ENCODE results near the gene TSPAN11.

TSPAN11 gene

GRCh38 chr12:30962047-30962446 is 35.5 kb downstream of the TSPAN11 start:
- H3K4me3 ChIP-seq (ENCODE audit: severe bottlenecking) = no peak overlapping the region
- DNase-seq (ENCODE audit: low spot score) = no peak
- no peaks in the 10 kb centered on the region for H3K27me3 ChIP-seq (ENCODE audit: insufficient read depth, poor library complexity, severe bottlenecking)
- ATAC-seq (ENCODE audit: low read depth) = no peak
- no peaks in the 10 kb centered on the region for H3K36me3 ChIP-seq (ENCODE audit: low read depth)
- H3K9me3 ChIP-seq (ENCODE audit: severe bottlenecking) = no peaks in the 10 kb centered on the region
- H3K4me1 ChIP-seq (ENCODE audit: insufficient read depth, poor library complexity, severe bottlenecking) = no peaks in the 10 kb centered on the region
- TF ChIP-seq CTCF (IDR thresholded peaks at IDR 0.05; ENCODE audit: poor library complexity, severe bottlenecking) = no peak
- H3K27ac ChIP-seq (ENCODE audit: poor library complexity, severe bottlenecking) = no peak overlapping the region

DNA sequence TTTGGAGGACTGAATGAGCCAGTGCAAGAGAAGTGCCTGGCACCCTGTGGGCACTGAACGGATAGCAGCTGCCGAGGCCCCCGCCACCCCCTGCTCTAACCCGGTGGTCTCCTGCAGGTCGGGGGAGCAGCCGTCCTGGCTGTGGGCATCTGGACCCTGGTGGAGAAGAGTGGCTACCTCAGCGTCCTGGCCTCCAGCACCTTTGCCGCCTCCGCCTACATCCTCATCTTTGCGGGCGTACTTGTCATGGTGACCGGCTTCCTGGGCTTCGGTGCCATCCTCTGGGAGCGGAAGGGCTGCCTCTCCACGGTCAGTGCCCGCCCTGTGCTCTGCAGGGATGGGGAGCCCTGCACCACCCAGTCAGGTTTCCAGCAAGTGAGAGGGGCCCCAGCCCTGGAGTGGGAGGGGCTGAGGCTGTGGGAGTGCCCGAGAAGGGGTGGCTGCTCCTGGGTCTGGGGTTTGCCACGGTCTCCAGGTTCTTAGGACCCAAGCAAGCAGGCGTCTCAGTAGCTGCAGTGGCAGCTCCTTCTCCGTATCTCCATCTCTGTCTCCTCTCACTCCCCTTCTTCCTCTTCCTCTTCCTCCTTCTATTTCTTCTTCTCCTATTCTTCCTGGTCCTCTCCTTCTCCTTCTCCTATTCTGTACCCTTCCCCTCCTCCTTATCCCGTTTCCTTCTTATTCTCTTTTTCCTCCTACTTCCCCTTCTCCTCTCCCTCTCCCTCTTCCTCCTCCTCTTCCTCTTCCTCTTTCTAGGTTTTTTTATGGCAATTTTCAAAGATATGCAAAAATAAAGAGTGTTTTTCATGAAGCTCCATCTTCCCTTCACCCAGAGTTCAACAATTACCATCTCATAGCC is 37.4 kb downstream of the TSPAN11 start:
- no peak overlapping the region for H3K27ac ChIP-seq (ENCODE audit: poor library complexity, severe bottlenecking)
- H3K4me1 ChIP-seq (ENCODE audit: insufficient read depth, poor library complexity, severe bottlenecking) = no peaks in the 10 kb centered on the region
- H3K27me3 ChIP-seq (ENCODE audit: insufficient read depth, poor library complexity, severe bottlenecking) = no peaks in the 10 kb centered on the region
- H3K9me3 ChIP-seq (ENCODE audit: severe bottlenecking) = no peaks in the 10 kb centered on the region
- H3K4me3 ChIP-seq (ENCODE audit: severe bottlenecking) = no peak overlapping the region
- no peak for TF ChIP-seq CTCF (IDR thresholded peaks at IDR 0.05; ENCODE audit: poor library complexity, severe bottlenecking)
- H3K36me3 ChIP-seq (ENCODE audit: low read depth) = no peaks in the 10 kb centered on the region
- DNase-seq (ENCODE audit: low spot score) (no peak), ATAC-seq (ENCODE audit: low read depth) (no peak)

GRCh38 chr12:30964896-30965612 is 38.5 kb downstream of the TSPAN11 start:
- DNase-seq (ENCODE audit: low spot score) (no peak), ATAC-seq (ENCODE audit: low read depth) (no peak)
- Histone ChIP-seq H3K27ac (ENCODE audit: poor library complexity, severe bottlenecking) (no peak overlapping the region), H3K4me1 (ENCODE audit: insufficient read depth, poor library complexity, severe bottlenecking) (no peaks in the 10 kb centered on the region), H3K4me3 (ENCODE audit: severe bottlenecking) (no peak overlapping the region), H3K27me3 (ENCODE audit: insufficient read depth, poor library complexity, severe bottlenecking) (no peaks in the 10 kb centered on the region), H3K36me3 (ENCODE audit: low read depth) (no peaks in the 10 kb centered on the region), H3K9me3 (ENCODE audit: severe bottlenecking) (no peaks in the 10 kb centered on the region)
- TF ChIP-seq CTCF (IDR thresholded peaks at IDR 0.05; ENCODE audit: poor library complexity, severe bottlenecking) = no peak

GRCh38 chr12:30965613-30965985 is 39.1 kb downstream of the TSPAN11 start:
- ATAC-seq (ENCODE audit: low read depth) = no peak
- TF ChIP-seq CTCF (IDR thresholded peaks at IDR 0.05; ENCODE audit: poor library complexity, severe bottlenecking) = no peak
- no peak for DNase-seq (ENCODE audit: low spot score)
- Histone ChIP-seq H3K27me3 (ENCODE audit: insufficient read depth, poor library complexity, severe bottlenecking) (no peaks in the 10 kb centered on the region), H3K9me3 (ENCODE audit: severe bottlenecking) (no peaks in the 10 kb centered on the region), H3K4me1 (ENCODE audit: insufficient read depth, poor library complexity, severe bottlenecking) (no peaks in the 10 kb centered on the region), H3K36me3 (ENCODE audit: low read depth) (no peaks in the 10 kb centered on the region), H3K27ac (ENCODE audit: poor library complexity, severe bottlenecking) (no peak overlapping the region), H3K4me3 (ENCODE audit: severe bottlenecking) (no peak overlapping the region)

DNA sequence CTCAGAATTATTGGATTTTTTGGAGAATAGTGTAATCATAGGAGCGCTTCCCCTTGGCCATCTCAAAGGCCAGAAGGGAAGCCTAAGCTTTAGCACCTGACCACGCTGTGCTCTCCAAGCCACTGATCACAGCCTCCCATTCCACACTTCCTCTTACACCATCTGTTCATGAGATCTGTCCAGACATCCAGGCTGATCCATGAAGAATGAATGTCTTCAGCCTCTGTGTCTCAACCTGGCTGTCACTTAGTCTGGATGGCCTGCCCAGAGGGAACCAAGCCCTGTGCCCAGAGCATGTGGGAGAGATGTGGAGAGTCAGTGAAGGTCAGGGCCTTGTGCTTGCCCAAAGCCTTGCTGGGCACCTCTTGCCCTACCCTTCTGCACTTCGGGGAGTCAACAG is 40.5 kb downstream of the TSPAN11 start:
- no peak for TF ChIP-seq CTCF (IDR thresholded peaks at IDR 0.05; ENCODE audit: poor library complexity, severe bottlenecking)
- ATAC-seq (ENCODE audit: low read depth) (no peak), DNase-seq (ENCODE audit: low spot score) (no peak)
- Histone ChIP-seq H3K27me3 (ENCODE audit: insufficient read depth, poor library complexity, severe bottlenecking) (no peaks in the 10 kb centered on the region), H3K4me1 (ENCODE audit: insufficient read depth, poor library complexity, severe bottlenecking) (no peaks in the 10 kb centered on the region), H3K27ac (ENCODE audit: poor library complexity, severe bottlenecking) (no peak overlapping the region), H3K9me3 (ENCODE audit: severe bottlenecking) (no peaks in the 10 kb centered on the region), H3K36me3 (ENCODE audit: low read depth) (no peaks in the 10 kb centered on the region), H3K4me3 (ENCODE audit: severe bottlenecking) (no peak overlapping the region)

All from RWPE2 (cell line).